HG03442 (cell line): ENCODE data around the gene PPP1R9B.
A peak's percentile ranks its signal among the peaks of the same experiment; 100 is the strongest.

Experiments
- ATAC-seq: cut with Tn5 transposase; IDR thresholded peaks from one replicate; pipeline ENCODE4 v1.9.1; 2021; ENCODE audit warnings: mild to moderate bottlenecking, moderate library complexity; ENCODE audit not compliant: unreplicated experiment

PPP1R9B gene

GRCh38 chr17:50173335-50173941 lies 23.0 kb upstream of the PPP1R9B start:
- ATAC-seq, result no peak

GRCh38 chr17:50172936-50173334 lies 22.5 kb upstream of the PPP1R9B start:
- no peak for ATAC-seq

DNA sequence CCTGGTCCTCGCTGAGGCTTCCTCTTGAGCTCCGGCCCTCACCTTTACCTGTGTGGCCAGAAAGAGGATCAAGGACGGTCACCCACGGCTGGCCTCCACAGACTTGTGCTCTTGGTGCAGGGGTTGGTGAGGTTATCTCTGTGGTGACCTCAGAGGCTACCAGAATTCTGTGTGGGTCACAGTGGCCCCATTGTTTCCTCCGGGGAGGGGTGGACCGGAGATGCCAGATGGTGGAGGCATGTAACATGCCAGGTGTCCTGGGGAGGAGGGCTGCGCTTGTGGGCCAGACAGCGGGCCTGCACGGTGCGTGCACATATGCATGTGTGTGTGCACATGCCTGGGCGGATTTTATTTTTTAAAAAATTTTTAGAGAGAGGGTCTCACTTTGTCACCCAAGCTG lies 21.7 kb upstream of the PPP1R9B start:
- ATAC-seq, result no peak

DNA sequence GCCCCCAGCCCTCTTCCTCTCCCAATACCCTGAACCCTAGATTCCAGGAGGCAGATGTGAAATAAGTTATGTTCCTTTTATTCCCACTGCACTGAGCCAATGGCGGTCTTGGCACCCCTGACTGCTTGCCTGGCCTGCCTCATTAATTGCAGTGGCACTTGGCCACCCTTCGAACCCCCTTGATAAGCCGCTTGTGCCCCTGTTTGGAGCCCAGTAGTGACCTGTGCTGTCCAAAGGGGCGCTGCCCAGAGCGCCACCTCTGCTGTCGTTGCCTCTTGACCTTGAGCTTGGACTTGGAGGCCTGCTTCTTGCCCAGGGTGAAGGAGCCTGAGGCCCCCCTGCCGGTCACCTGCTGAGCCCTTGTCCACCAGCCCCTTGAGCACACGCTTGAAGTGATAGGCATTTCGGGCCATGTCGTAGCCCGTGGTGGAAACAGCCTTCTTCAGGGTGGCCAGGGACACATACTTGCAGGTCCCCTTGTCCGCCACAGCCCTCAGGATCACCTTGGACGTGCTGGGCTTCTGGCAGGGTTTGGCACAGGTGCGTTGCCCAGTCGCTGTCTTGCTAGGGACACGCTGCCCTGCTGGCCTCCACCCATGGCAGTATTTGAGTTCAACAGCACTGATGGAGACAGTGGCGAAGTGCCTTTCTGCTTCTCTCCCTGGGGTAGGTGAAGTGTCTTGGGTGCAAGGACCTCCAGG lies 21.0 kb upstream of the PPP1R9B start:
- ATAC-seq, result no peak

- ATAC-seq, result no peak
Observed at GRCh38 chr17:50170662-50171370, 20.3 kb upstream of the PPP1R9B start.

DNA sequence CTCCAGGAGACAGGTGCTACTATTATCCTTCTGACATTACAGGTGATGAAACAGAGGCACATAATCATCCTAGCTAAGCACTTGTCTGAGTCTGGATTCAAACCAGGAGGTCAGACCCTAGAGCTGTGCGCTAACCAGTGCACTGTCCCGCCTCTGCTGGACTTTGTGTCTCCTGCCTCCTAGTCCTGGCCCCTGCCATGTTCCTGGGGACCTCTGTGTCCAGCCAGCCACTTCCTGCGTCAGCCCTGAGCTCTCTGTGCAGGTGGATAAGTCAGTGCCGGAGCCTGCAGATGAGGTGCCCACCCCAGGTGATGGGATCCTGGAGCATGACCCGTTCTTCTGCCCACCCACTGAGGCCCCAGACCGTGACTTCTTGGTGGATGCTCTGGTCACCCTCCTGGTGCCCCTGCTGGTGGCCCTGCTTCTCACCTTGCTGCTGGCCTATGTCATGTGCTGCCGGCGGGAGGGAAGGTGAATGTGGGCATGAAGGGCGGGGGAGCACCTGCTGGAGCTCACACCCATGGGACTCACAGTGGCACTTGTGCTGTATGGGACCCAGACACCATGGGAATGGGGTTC lies 19.5 kb upstream of the PPP1R9B start:
- ATAC-seq, result no peak

- ATAC-seq, result no peak
Observed at GRCh38 chr17:50169121-50169764, 18.8 kb upstream of the PPP1R9B start.

GRCh38 chr17:50168319-50168718 lies 17.8 kb upstream of the PPP1R9B start:
- no peak for ATAC-seq

DNA sequence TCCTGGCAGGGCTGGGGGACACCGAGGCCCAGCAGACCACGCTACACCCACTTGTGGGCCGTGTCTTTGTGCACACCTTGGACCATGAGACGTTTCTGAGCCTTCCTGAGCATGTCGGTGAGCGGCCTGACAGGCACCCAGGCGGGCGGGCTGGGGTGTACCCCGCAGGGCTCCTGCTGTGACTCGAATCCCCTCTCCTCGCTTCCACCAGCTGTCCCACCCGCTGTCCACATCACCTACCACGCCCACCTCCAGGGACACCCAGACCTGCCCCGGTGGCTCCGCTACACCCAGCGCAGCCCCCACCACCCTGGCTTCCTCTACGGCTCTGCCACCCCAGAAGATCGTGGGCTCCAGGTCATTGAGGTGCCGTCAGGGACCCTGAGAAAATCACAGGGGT lies 16.9 kb upstream of the PPP1R9B start:
- no peak for ATAC-seq

GRCh38 chr17:50166518-50167181 lies 16.2 kb upstream of the PPP1R9B start:
- ATAC-seq, result no peak

- no peak for ATAC-seq
Observed at GRCh38 chr17:50165867-50166517, 15.5 kb upstream of the PPP1R9B start, which contains the start of gene SGCA. TSS of gene SGCA (plus strand) at chr17:50166005. CDS start at chr17:50166041, 36 bp downstream.

DNA sequence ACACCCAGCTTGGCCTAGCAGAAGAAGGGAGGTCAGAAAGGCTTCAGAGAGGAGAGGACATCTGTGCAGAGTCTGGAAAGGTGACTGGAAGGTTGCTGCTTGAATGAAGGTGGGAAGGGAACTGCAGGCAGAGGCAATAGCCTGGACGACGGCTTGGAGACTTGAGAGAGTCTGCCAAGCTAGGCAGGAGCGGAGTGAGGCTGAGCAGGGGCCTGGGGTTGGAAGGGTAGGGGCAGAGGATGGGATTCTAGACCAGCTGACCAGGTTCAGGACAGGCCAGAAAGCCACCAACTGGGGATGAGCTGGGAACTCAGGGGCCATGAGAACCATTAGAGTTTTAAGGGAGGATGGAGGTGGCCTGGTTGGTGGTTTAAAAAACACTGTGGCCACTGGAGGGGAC lies 15.0 kb upstream of the PPP1R9B start:
- no peak for ATAC-seq

DNA sequence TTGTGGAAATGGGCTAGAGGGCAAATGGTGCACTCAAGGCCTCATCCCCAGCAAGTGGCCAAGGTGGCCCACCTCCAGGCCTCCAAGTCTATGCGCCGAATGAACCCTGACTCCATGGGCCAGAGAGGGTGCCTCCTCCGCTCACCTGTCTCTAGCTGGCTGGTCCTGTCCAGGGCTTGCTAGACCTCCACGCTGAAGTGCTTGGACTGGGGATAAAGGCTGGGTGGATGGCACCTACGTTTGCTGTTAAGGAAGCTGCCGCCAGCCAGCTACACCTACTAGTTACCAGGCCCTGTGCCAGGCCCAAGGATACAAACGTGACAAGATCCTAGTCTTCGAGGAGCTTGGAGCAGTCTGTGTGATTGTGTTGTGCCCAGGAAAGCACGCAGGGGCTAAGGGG lies 14.6 kb upstream of the PPP1R9B start:
- ATAC-seq, result no peak

GRCh38 chr17:50164697-50164988 lies 14.2 kb upstream of the PPP1R9B start:
- no peak for ATAC-seq

DNA sequence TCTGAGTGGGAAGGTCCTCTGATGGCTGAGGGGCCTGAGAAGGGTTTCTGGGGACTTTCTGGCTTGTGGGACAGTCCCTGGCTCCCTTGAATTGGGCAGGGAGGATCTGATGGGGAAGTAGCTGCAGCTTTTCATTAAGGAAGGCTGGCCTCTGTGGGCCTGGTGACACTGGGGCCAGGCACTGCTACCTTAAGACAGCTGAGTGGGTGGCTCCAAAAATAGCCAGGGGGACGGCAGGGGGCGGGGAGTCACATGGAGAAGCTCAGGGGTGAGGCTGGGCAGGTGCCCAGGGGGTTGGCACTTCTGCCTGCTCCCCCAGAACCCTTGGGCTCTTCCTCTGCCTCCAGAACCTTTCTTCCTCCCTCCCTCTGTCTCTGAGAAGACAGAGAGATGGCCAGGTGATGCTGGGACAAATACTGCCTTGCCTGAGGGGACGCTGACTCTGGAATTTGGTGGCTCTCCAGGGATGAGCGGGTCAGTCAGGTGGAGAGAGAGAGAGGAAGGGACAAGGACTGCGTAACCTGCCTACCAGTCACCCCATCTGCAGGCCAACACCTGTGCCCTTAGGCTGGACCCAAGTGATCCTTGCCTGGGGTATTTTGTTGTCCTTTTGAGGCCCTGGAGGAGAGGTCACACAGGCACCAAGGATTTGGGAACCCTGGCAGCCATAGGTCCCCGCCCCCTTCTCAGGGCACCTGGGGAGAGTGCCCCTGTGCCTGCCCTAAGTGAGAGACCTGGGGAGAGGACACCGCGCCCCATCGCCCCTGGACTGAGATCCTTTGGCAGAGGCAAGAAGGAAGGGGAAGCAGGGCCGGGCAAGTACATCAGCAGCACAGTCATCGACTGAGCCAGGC lies 13.6 kb upstream of the PPP1R9B start:
- ATAC-seq, result no peak

GRCh38 chr17:50162466-50163254 lies 12.2 kb upstream of the PPP1R9B start:
- no peak for ATAC-seq

DNA sequence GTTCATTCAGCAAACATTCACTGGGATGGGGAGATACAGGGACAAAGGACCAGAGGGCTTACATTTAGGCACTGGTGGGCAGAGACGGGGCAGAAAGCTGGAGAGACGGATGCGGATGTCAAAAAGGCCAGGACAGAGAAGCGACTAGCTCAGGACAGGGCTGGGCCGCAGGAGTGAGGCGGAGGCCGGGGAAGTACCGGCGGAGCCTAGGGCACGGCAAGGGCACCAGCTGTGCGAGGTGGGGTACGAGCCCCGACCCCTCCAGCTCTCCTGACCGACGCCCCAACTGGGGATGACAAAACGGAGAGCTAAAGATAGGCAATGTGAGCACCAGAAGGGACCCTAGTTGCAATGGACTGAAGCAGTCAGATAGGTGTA lies 11.4 kb upstream of the PPP1R9B start:
- no peak for ATAC-seq

- ATAC-seq, result peak; percentile 82
Observed at GRCh38 chr17:50161023-50161910, 10.8 kb upstream of the PPP1R9B start.
